HG02885 (cell line): ENCODE data around the gene LGR5.

ENCODE experiments used
- ATAC-seq: cut with Tn5 transposase; IDR thresholded peaks from one replicate; pipeline ENCODE4 v1.9.1; 2021; ENCODE audit warnings: mild to moderate bottlenecking; ENCODE audit not compliant: unreplicated experiment, poor library complexity

Gene LGR5

GRCh38 chr12:71587012-71587411, 147.4 kb downstream of the LGR5 start:
- no peak for ATAC-seq

- no peak for ATAC-seq
Measured at GRCh38 chr12:71589478-71589881, 149.9 kb downstream of the LGR5 start.

GRCh38 chr12:71591601-71592000, 152.0 kb downstream of the LGR5 start:
- no peak for ATAC-seq

GRCh38 chr12:71592841-71593240, 153.2 kb downstream of the LGR5 start:
- no peak for ATAC-seq

GRCh38 chr12:71594214-71594948, 154.8 kb downstream of the LGR5 start:
- no peak for ATAC-seq

GRCh38 chr12:71599210-71599609, 159.6 kb downstream of the LGR5 start:
- ATAC-seq, result no peak

GRCh38 chr12:71601546-71601945, 161.9 kb downstream of the LGR5 start:
- no peak for ATAC-seq

- ATAC-seq, result no peak
Measured at GRCh38 chr12:71602761-71603577, 163.4 kb downstream of the LGR5 start.

- no peak for ATAC-seq
Measured at GRCh38 chr12:71605039-71605438, 165.4 kb downstream of the LGR5 start.

- ATAC-seq, result no peak
Measured at GRCh38 chr12:71607494-71608330, 168.1 kb downstream of the LGR5 start.

- no peak for ATAC-seq
Measured at GRCh38 chr12:71610031-71610795, 170.6 kb downstream of the LGR5 start.

- ATAC-seq, result no peak
Measured at GRCh38 chr12:71621938-71622337, 182.3 kb downstream of the LGR5 start.

GRCh38 chr12:71625476-71625875, 185.9 kb downstream of the LGR5 start:
- no peak for ATAC-seq

GRCh38 chr12:71626098-71626497, 186.5 kb downstream of the LGR5 start:
- ATAC-seq, result peak; percentile 77

GRCh38 chr12:71626768-71627167, 187.2 kb downstream of the LGR5 start:
- ATAC-seq, result no peak

GRCh38 chr12:71627438-71628002, 187.9 kb downstream of the LGR5 start:
- ATAC-seq, result no peak
